HPDE6-E6E7 (cell line): ENCODE results near the gene ZBED3.

Source experiments
- DNase-seq: peaks from one replicate; pipeline ENCODE4 v3.0.0; 2011; ENCODE audit warnings: missing footprints; ENCODE audit errors: extremely low spot score

ZBED3 gene

DNA sequence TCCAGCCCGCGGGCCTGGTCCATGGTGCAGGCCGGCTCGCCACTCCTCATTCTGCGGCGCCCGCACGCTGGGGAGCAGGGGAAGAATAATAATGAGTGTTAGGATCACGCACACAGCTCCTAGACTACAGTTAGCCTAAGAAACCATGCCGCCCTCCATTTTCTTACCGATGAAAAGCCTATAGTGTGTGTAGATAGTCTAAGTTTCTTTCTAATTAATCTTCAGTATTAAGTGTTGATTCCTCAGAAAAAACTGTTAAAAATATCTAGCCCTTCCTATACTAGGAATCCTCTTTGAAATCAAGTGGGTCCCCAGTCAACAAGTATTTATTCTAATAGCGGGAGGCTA is 9.3 kb downstream of the ZBED3 start:
- DNase-seq = no peak

- DNase-seq = no peak
Observed at GRCh38 chr5:77076961-77077828, 9.9 kb downstream of the ZBED3 start.

DNA sequence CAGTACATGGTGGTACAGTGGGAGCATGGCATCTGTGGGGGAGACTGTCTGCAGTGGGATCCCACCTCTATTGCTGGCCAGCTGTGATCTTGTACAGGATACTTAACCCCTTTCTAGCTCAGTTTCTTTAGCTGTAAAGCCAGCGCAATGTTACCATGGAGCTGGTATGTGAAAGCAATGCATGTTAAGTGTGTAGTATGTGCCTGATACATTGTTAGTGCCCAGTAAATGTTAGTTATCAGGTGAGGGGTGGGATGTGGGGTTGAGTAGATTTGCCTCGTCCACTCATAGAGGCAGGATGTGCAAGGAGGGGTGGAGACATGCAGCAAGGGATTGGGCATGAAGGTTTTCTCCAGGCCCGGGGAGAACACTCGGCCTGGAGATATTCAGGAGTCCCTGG is 12.3 kb downstream of the ZBED3 start:
- DNase-seq = no peak

GRCh38 chr5:77073667-77074066 is 13.4 kb downstream of the ZBED3 start:
- no peak for DNase-seq

DNA sequence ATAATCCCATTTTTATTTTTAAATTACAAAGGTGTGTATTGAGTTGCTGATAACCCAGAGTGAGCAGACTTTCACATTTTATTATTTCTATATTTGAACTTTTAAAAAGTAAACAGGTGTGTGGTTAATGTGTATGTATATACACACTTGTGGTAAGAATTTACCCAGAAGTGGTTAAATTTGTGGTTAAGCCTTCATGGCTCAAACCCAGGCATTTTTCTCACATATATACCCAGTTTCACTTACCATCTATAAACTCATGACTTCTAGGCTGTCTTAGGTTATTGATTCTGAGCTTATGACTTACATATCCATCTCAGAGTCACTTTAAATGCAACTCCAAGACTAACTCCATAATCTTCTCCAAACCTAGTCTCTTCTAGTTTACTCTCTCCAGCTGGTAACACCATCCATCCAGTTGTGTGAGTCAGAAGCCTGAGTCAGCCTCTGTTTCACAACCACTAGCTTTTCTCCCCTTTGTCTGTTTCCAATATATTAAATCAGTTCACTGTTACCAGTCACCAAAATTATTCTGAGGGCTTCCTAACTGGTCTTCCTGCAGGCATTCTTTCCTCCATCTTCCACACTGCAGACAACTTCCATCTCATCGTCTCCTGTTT is 20.2 kb downstream of the ZBED3 start:
- peak; percentile 42 for DNase-seq

DNA sequence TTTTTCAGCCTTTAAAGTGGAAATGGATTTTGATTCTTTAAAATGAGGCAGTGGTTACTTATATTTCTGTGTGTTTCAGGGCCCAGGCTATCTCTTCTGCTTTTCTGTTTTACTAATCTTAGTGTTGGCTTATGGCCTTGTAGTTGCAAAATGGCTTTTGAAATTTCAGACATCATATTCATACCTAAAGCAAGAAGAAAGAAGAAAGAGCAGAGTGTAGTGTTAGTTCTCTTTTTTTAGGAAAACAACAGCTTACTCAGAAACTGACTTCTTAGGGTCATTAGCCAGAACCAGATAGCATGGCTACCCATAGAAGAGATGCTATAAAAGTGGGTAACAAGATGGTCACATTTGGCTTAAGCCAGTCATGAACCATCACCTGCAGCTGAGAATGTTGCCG is 20.9 kb downstream of the ZBED3 start:
- no peak for DNase-seq

DNA sequence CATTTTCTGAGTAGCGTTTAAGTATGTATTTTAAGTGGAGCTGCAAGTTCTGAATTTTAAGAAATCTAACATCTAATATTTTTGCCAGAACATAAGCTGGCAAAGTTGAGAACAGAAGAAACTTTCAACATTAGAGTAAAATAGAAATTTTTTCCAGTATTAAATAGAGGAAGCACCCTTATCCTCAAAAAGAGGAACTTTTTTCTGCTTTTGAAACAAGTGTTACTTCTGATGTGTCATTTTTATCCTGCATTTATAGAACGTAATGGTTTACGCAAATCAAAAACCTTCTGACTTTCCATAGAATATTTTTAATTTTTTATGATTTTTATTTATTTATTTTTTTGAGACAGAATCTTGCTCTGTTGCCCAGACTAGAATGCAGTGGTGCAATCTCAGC is 21.8 kb downstream of the ZBED3 start:
- no peak for DNase-seq

GRCh38 chr5:77064040-77064439 is 23.0 kb downstream of the ZBED3 start:
- no peak for DNase-seq

- DNase-seq = no peak
Observed at GRCh38 chr5:77046416-77047073, 40.5 kb downstream of the ZBED3 start.

- DNase-seq = no peak
Observed at GRCh38 chr5:77035950-77036349, 51.1 kb downstream of the ZBED3 start.

DNA sequence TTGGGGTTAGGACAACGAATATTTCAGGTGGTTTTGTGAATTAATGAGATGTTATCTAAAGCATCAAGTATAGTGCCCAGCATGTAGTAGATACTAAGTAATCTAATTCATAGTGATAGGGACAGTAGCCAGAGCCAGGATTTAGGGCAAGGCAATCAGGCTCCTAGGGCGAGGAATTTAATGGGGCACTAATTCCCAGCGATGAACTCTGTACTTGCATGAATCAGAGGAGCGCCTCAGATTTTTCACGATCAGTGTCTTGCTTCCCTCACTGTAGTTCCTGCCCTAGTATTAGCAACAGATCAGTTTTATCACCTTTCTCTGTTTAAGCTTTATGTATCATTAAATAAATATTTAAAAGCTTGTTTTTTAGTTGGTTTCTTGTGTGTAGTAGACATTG is 53.7 kb downstream of the ZBED3 start:
- no peak for DNase-seq

DNA sequence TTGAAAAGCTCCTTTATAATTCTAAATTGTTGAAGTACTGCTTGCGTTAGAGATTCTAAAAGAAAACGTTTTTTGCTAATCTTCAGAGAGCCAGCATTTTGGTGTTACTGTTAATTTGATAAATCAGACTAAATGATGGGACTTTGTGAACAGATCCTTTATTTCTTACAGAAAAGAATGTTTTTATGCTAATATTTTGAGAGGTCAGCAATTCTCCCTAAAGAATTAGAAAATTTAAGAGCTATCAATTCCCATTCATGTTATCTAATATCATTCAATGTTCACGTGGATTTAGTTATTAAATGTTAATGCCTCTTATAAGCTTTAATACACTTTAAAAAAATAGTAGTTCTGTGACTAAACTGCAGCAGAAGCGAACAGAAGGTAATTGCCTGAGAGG is 54.5 kb downstream of the ZBED3 start:
- DNase-seq = no peak

DNA sequence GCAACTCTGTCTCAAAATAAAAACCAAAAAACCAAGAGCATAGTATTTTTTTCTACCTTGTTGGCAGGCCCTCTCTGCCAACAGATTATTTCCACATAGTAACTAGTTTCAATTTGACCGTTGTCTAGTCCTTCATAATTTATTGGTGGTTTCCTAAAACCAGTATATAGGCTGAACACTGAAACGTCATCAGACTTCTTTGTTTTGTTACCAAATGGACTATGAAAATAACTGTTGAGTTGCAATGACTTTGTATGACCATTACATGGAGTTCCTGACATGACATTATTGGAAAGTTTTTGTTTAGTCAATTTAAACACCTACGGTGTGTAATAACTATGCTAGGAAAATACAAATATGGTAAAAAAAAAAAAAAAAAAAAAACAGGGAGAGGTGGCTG is 55.2 kb downstream of the ZBED3 start:
- DNase-seq = no peak

- peak; percentile 82 for DNase-seq
Observed at GRCh38 chr5:77030097-77031071, 56.7 kb downstream of the ZBED3 start, which contains the start of gene AGGF1. AGGF1 (plus strand) TSS chr5:77030404; CDS start chr5:77030767, 363 bp downstream.

DNA sequence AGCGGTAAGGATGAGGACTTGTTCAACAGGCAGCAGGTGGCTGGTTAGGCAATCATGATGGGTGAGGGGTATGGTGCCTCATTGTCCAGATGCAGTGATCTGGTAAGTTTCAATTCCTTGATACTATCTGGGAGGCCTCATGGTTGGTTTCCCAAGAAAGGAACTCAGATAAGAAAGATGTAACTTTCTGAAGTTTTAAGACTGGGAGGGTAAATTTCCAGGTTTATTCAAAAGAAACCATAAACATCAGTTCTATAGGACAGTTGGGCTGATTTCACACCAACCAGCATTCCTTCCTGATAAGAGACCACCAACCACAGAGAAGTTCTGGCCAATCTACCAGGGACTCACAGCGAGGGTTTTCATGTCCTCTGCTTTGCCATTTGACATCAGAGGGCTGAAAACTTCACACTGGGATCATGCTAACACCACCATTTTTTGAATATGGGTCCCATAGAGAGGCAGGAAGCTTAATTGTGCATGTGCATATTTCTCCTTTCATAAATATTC is 57.7 kb downstream of the ZBED3 start:
- DNase-seq = no peak

- no peak for DNase-seq
Observed at GRCh38 chr5:77028631-77029375, 58.3 kb downstream of the ZBED3 start.

DNA sequence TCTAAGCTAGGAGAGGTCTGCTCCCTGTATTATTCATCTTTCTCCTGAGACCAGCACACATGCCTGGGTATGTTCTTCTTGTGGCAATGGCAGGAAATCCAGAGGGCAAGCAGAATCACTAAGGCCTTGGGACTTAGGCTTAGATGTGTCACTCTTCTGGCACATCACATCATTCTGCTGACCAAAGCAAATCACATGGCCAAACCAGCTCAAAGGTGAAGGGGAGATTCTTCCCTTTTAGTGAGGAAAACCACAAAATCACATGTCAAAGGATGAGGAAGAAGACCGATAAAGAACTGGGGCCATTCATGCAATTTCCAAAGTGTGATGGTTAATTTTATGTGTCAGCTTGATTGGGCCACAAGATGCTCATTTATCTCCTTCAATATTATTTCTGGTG is 62.6 kb downstream of the ZBED3 start:
- DNase-seq = no peak

GRCh38 chr5:77022511-77023417 is 64.3 kb downstream of the ZBED3 start:
- no peak for DNase-seq
